Thymus (tissue), 11 donors: ENCODE measurements around the gene UBE2N. TPM values are rescaled to one million over a fixed set of nuclear protein-coding genes. Genes with fewer than 3 reads are reported as not detected.

Experiments used
- DNase-seq, 9 donors: peaks; one replicate each; pipeline ENCODE4 v3.0.0-alpha.2; 2013; ENCODE audit warnings: low spot score in 9 of 9, low read depth in 6 of 9, missing footprints in 1 of 9
- H3K27ac ChIP-seq, 2 donors: one replicate each; pipeline ENCODE4 v1.5.1; 2013; ENCODE audit warnings: control low read depth in 1 of 2, low read depth in 1 of 2, low read length in 1 of 2, mild to moderate bottlenecking in 1 of 2, moderate library complexity in 1 of 2
- H3K27me3 ChIP-seq, 2 donors: one replicate each; pipeline ENCODE4 v1.5.1; 2013; ENCODE audit warnings: low read length in 1 of 2; ENCODE audit not compliant: control insufficient read depth in 2 of 2, insufficient read depth in 1 of 2
- H3K36me3 ChIP-seq, 2 donors: one replicate each; pipeline ENCODE4 v1.5.1; 2013; ENCODE audit warnings: low read length in 1 of 2, mild to moderate bottlenecking in 1 of 2, moderate library complexity in 1 of 2; ENCODE audit not compliant: control insufficient read depth in 2 of 2, insufficient read depth in 2 of 2
- H3K4me1 ChIP-seq, 2 donors: one replicate each; pipeline ENCODE4 v1.5.1; 2013; ENCODE audit warnings: low read length in 2 of 2; ENCODE audit not compliant: control insufficient read depth in 2 of 2, insufficient read depth in 2 of 2
- H3K4me3 ChIP-seq, 2 donors: one replicate each; pipeline ENCODE4 v1.5.1; 2013; ENCODE audit warnings: low read length in 2 of 2, control low read depth in 1 of 2, mild to moderate bottlenecking in 1 of 2
- H3K9me3 ChIP-seq, 2 donors: one replicate each; pipeline ENCODE4 v1.5.1; 2013; ENCODE audit warnings: low read length in 1 of 2, mild to moderate bottlenecking in 1 of 2; ENCODE audit not compliant: control insufficient read depth in 2 of 2, insufficient read depth in 1 of 2
- WGBS: extraction: QIAGEN DNeasy Blood & Tissue Kit; methylation state at CpG from one replicate; pipeline ENCODE4 v1.1.7; 2013; 5-methylcytosine and 5-hydroxymethylcytosine counted together
- polyA plus RNA-seq: library from polyadenylated mRNA; stranded (reverse); fragments of 200-250 nt; gene quantifications from one replicate; pipeline ENCODE4 v1.2.3, GENCODE V29; 2013
- total RNA-seq: library from RNA; stranded (reverse); fragments of 120-200 nt; gene quantifications from one replicate; pipeline ENCODE4 v1.2.4, GENCODE V29; 2013
- donor health status: healthy.

Gene UBE2N
- total and polyA plus RNA-seq, 2 donors = 91.2 to 132 TPM

DNA sequence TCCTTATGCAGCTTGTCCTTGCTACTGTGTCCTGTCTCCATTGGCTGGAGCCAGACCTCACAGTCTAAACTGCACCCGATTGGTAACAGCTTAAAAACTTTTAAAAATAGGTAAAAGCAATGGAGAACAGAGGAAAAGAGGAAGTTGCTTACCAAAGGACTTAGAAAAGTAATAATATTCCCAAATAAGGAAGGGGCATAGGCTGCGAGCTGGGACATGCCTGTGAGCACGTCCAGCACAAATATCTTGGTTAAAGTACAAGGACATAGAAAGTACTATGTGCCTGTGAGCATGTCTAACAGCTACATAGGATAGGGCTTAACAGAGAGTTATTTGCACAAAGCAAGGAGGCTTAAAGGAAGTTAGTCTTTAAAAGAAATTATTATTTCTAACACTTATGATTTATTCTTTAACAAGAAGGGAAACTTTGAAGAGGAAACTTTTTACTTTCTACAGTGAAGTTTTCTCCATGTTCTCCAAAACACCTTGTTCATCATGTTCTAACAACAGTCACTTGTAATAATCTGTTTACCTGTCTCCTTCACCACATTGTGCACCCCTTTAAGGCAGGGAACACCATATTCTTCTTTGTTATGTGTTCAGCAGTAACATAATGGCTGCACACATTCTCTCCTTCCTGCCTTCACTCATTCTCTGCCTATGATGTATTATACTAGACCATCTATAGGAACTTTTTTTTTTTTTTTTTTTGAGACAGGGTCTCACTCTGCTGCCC lies 9.8 kb upstream of the UBE2N start:
- Histone ChIP-seq H3K36me3 (no peaks in the 10 kb centered on the region), H3K9me3 (no peaks in the 10 kb centered on the region), H3K4me1 (peaks cover 5 to 20% of the 10 kb centered on the region in 2 donors), H3K4me3 (no peak overlapping the region), H3K27me3 (no peaks in the 10 kb centered on the region), H3K27ac (no peak overlapping the region)
- no peak for DNase-seq
- 83% methylated on average over 3 of the region's 3 CpGs for WGBS

DNA sequence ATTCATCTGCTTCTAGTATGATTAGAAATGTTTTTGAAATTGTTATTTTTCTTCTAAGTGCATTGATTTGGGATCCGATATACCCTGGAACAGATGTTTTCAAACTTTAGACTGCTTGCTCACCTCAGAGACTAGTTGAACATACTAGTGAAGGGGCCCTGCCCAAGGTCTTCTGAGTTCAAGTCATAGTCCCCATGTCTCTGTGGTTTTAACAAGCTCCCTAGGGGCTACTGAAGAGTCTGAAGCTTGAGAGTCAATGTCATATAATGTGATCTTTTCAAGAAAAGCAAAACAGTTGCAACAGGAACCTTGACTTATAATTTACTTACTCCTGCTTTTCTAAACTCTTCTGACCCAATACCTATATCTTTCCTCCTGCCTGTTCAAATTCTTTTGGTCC lies 7.5 kb upstream of the UBE2N start:
- peak overlapping the region in 1 of 2 donors; percentile 18 for H3K27ac ChIP-seq
- WGBS = 91% methylated on average over 1 of the region's 1 CpG

DNA sequence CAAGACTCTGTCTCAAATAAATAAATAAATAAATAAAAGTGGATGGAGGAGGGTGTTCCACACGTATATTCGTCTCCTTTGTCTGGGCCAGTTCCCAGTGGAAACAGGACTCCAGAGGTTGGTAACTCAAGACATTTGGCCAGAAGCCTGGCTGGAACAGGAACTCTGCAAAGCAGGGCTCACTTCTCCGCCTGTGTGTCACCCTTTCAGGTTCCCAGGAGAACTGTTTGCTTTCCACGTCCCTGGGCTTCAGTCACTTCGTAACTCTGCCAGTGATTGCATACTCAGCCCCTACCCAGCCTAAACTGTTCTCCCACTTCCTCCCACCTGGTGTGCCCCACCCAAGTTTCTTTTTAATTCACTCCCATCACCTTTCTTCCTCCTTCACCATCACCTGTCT lies 7.0 kb upstream of the UBE2N start:
- Histone ChIP-seq H3K4me1 (peaks cover 5 to 20% of the 10 kb centered on the region in 2 donors), H3K27ac (no peak overlapping the region), H3K27me3 (no peaks in the 10 kb centered on the region), H3K36me3 (no peaks in the 10 kb centered on the region), H3K9me3 (no peaks in the 10 kb centered on the region), H3K4me3 (no peak overlapping the region)
- 95% methylated on average over 5 of the region's 5 CpGs for WGBS
- peak in 1 of 9 donors; percentile 15 for DNase-seq

More for the DNA sequence above, 7.5 kb upstream of the UBE2N start:
- Histone ChIP-seq H3K36me3 (no peaks in the 10 kb centered on the region), H3K4me1 (peaks cover 5 to 20% of the 10 kb centered on the region in 2 donors), H3K9me3 (no peaks in the 10 kb centered on the region), H3K4me3 (no peak overlapping the region), H3K27me3 (no peaks in the 10 kb centered on the region)
- peak in 1 of 9 donors; percentile 20 for DNase-seq

DNA sequence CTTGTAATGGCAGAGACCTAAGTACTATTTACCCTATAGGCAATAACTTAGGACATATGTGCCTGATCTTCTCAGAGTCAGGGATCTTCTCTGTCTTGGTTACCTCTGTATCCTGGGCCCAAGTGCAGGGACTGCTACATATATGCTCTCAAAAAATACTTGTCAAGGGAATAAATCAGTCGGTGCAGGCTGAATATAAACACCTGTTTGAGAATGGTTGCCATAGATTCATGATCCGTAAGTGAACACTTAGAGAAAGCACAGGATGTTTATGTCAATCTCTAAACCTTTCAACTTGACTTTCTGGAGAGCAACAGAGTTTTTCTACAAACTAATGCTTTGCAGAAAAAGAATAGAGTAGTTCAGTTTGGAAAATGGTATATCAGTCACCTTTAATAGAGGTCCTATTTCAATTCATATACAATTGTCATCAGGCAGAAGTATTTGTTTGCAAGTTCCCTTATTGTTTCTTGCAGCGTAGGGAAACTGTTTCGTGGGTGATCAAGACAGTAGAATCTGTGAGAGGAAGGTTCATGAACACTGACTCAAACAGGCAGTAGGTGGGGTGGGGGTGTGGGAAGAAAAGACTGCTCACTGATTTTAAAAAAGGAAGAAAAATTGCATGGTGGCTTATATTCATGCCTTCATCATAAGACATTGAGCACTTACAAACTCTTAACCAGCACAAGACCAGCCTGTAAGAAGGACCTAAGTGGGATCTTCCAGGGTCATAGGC lies 6.0 kb upstream of the UBE2N start:
- Histone ChIP-seq H3K9me3 (no peaks in the 10 kb centered on the region), H3K27me3 (no peaks in the 10 kb centered on the region), H3K4me1 (peaks cover 5 to 23% of the 10 kb centered on the region in 2 donors), H3K27ac (peak overlapping the region; percentile 85 to 89), H3K36me3 (no peaks in the 10 kb centered on the region), H3K4me3 (no peak overlapping the region)
- 77% methylated on average over 4 of the region's 4 CpGs for WGBS
- DNase-seq = peak in 2 of 9 donors; percentile 27 to 69

DNA sequence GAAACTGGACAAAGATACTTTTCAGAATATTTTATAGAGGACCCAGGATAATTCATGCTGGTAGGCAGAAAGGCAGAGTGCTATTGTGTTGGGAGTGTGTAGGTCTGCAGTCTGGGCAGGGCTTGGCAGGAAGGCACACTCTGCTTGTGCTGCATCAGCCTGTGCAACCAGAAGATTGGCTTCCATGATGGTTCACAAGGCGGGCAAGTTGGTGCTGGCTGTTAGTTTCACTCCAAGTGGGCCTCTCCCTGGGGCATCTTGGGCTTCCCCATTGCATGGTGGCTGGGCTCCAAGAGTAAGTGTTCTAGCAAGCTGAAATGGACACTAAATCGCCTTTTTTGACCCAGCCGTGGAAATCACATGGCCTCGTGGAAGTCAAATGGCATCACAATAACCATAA lies 1.8 kb upstream of the UBE2N start:
- Histone ChIP-seq H3K4me1 (peaks cover 10 to 26% of the 10 kb centered on the region in 2 donors), H3K4me3 (no peak overlapping the region), H3K27ac (no peak overlapping the region), H3K27me3 (no peaks in the 10 kb centered on the region), H3K36me3 (no peaks in the 10 kb centered on the region), H3K9me3 (no peaks in the 10 kb centered on the region)
- WGBS = 96% methylated on average over 4 of the region's 4 CpGs
- no peak for DNase-seq

DNA sequence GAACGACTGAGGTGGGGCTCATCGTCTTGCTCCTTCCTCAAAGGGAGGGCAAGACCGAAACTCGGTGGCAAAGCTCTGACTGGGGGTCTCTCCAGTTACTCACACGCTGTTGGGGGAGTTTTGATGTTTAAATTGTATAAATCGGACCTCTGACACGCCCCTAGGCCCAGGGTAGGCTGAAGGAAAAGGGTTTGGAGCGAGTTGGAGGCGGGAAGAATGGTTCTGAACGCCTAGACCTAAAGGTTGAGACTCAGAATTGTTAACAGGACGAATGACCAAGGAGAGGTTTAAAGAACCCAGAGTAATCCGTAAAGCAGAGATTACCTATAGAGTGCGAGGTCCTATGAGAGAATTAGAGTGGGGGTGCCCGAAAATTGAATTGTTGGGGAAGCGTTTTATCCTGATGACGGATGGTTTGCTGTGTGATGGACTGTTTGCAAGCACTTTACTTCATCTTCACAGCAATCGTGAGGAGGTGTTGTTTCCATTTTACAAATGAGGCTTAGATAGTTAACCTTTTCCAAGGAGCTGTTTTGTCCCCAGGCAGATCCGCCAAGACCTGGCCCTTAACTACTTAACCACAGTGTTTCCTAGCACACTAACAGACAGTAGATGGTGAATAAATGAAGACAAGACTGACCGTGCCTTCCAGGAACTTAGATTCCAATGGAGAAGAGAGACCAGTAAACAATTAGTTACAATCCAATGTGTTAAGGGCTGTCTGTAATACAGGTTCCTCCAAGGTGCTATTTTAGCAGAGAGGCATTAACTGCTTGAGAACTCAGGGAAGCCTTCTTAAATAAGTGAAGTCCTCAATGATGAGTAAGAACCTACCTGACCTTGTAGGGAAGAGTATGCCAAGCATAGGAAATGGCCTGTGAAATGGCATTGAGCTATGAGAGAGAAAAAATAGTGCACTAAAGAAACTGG lies 929 bp upstream of the UBE2N start:
- Histone ChIP-seq H3K27me3 (no peaks in the 10 kb centered on the region), H3K4me3 (peak overlapping the region; percentile 64 to 92), H3K9me3 (no peaks in the 10 kb centered on the region), H3K4me1 (peaks cover 17 to 24% of the 10 kb centered on the region in 2 donors), H3K36me3 (no peaks in the 10 kb centered on the region), H3K27ac (peak overlapping the region; percentile 77 to 96)
- peak in 1 of 9 donors; percentile 25 for DNase-seq
- WGBS = 13% methylated on average over 19 of the region's 19 CpGs

DNA sequence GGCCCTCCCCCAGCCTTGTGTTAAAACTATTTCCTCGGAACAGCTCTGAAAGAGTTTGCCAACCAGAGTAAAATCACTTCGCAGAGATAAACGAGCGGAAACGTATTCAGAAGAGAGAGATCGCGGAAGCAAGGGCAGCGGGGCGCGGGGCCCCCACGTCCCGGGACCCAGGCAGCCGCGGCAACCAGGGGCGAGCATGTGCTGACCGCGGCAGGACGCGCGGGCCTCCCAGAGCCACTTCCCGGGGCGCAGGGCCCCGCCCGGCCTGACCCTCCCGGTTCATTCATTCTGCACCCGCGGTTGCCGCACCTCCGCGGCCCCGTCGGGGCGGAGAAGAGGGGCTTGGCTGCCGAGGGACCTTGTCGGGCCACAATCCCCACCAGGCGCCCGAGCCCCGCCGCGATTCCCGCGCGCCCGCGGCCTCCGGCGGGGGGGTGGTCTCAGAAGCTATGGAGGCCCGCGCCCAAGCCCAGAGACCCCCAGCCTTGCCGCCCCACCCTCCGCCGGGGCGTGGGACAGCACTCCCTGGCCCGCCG lies 598 bp downstream of the UBE2N start:
- under 1% methylated on average over 55 of the region's 55 CpGs for WGBS
- Histone ChIP-seq H3K36me3 (no peaks in the 10 kb centered on the region), H3K4me1 (peaks cover 23 to 34% of the 10 kb centered on the region in 2 donors), H3K4me3 (peak overlapping the region; percentile 64 to 92), H3K9me3 (no peaks in the 10 kb centered on the region), H3K27ac (peak overlapping the region; percentile 77 to 96), H3K27me3 (no peaks in the 10 kb centered on the region)
- peak in 5 of 9 donors; percentile 38 to 80 (median 41) for DNase-seq

DNA sequence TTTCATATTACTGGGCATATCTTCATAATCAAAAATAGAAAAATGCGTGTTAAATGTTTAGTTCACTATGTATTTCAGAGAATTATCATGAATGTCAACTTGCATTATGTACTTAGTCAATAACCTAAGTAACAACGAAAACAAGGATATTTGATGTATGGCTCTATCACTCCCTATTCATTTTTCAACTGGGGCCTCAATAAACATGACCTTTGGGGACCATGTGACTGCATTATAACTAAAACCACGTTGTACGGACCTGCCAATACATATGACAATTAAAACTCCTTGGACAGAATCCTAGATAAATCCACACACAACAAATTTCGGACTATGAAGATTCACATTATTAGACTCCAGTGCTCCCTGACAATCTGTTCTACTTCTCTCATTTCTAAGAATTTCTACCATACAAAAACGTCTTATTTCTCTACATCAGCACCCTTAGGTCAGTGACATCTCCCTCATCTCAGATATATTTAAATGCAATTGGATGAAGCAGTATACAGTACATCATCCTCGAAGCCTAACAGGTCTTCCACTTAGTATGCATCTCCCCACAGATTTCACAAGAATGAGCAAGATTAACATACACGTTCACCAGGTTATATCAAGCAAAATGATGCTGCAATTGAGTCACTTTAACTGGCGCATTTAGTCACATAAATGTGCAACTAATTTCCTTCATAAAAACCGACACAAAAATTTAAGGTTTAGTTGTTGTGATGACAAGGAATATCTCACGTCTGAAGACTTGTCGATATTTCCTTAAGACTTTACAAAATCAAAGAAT lies 1.5 kb downstream of the UBE2N start:
- Histone ChIP-seq H3K4me3 (peak overlapping the region; percentile 64 to 92), H3K4me1 (peaks cover 23 to 38% of the 10 kb centered on the region in 2 donors), H3K36me3 (no peaks in the 10 kb centered on the region), H3K27ac (peak overlapping the region in 1 of 2 donors; percentile 77), H3K9me3 (no peaks in the 10 kb centered on the region), H3K27me3 (no peaks in the 10 kb centered on the region)
- WGBS = 35% methylated on average over 12 of the region's 12 CpGs
- DNase-seq = no peak
